ENCODE measurements around the gene MTG2.

Gene MTG2

GRCh38 chr20:62163986-62164762 lies 18.7 kb upstream of the MTG2 start:
- DNase-seq, result no peak

- no peak for DNase-seq
Observed at GRCh38 chr20:62164879-62165761, 17.7 kb upstream of the MTG2 start.

- no peak for DNase-seq
Observed at GRCh38 chr20:62165762-62166399, 16.9 kb upstream of the MTG2 start.

- DNase-seq, result no peak
Observed at GRCh38 chr20:62167474-62167873, 15.4 kb upstream of the MTG2 start.

GRCh38 chr20:62168061-62168460 lies 14.8 kb upstream of the MTG2 start:
- DNase-seq, result no peak

GRCh38 chr20:62168890-62169435 lies 13.9 kb upstream of the MTG2 start:
- no peak for DNase-seq

GRCh38 chr20:62170536-62170935 lies 12.3 kb upstream of the MTG2 start:
- DNase-seq, result no peak

GRCh38 chr20:62171245-62171644 lies 11.6 kb upstream of the MTG2 start:
- DNase-seq, result no peak

- DNase-seq, result no peak
Observed at GRCh38 chr20:62172666-62173065, 10.2 kb upstream of the MTG2 start.

- no peak for DNase-seq
Observed at GRCh38 chr20:62174021-62174804, 8.6 kb upstream of the MTG2 start.

- DNase-seq, result no peak
Observed at GRCh38 chr20:62174870-62175624, 7.8 kb upstream of the MTG2 start.

GRCh38 chr20:62175711-62176110 lies 7.1 kb upstream of the MTG2 start:
- DNase-seq, result no peak

- no peak for DNase-seq
Observed at GRCh38 chr20:62176866-62177265, 6.0 kb upstream of the MTG2 start.

GRCh38 chr20:62177307-62177706 lies 5.5 kb upstream of the MTG2 start:
- no peak for DNase-seq

GRCh38 chr20:62178316-62179161 lies 4.3 kb upstream of the MTG2 start:
- DNase-seq, result no peak

- DNase-seq, result no peak
Observed at GRCh38 chr20:62179162-62179504, 3.7 kb upstream of the MTG2 start.

- no peak for DNase-seq
Observed at GRCh38 chr20:62181808-62182207, 1.0 kb upstream of the MTG2 start.

GRCh38 chr20:62183426-62184142 lies 756 bp downstream of the MTG2 start:
- no peak for DNase-seq

GRCh38 chr20:62186096-62186426 lies 3.2 kb downstream of the MTG2 start:
- DNase-seq, result no peak

Measured in SHP77 (cell line).